ENCODE results near the gene NECAP2.

NECAP2 gene

DNA sequence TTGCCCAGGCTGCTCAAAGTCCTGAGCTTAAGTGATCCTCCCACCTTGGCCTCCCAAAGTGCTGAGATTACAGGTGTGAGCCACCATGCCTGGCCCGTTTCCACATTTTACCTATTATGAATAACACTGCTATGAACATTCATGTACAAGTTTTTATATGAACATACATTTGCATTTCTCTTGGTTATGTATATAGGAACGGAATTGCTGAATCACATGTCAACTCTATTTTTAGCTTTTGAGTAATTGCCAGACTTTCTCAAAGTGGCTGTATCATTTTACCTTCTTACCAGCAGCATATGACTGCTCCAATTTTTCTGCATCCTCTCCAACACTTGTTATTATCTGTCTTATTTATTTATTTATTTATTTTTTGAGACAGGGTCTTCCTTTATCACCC lies 6.0 kb upstream of the NECAP2 start:
- Histone ChIP-seq H3K4me3 (ENCODE audit: severe bottlenecking) (no peak overlapping the region), H3K36me3 (ENCODE audit: low read depth) (no peaks in the 10 kb centered on the region), H3K27me3 (ENCODE audit: insufficient read depth, poor library complexity, severe bottlenecking) (no peaks in the 10 kb centered on the region), H3K4me1 (ENCODE audit: insufficient read depth, poor library complexity, severe bottlenecking) (no peaks in the 10 kb centered on the region), H3K9me3 (ENCODE audit: severe bottlenecking) (no peaks in the 10 kb centered on the region), H3K27ac (ENCODE audit: poor library complexity, severe bottlenecking) (no peak overlapping the region)
- ATAC-seq (ENCODE audit: low read depth): no peak
- TF ChIP-seq, protein P1, sequence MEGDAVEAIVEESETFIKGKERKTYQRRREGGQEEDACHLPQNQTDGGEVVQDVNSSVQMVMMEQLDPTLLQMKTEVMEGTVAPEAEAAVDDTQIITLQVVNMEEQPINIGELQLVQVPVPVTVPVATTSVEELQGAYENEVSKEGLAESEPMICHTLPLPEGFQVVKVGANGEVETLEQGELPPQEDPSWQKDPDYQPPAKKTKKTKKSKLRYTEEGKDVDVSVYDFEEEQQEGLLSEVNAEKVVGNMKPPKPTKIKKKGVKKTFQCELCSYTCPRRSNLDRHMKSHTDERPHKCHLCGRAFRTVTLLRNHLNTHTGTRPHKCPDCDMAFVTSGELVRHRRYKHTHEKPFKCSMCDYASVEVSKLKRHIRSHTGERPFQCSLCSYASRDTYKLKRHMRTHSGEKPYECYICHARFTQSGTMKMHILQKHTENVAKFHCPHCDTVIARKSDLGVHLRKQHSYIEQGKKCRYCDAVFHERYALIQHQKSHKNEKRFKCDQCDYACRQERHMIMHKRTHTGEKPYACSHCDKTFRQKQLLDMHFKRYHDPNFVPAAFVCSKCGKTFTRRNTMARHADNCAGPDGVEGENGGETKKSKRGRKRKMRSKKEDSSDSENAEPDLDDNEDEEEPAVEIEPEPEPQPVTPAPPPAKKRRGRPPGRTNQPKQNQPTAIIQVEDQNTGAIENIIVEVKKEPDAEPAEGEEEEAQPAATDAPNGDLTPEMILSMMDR (IDR thresholded peaks at IDR 0.05; ENCODE audit: poor library complexity, severe bottlenecking): no peak
- DNase-seq (ENCODE audit: low spot score): no peak

DNA sequence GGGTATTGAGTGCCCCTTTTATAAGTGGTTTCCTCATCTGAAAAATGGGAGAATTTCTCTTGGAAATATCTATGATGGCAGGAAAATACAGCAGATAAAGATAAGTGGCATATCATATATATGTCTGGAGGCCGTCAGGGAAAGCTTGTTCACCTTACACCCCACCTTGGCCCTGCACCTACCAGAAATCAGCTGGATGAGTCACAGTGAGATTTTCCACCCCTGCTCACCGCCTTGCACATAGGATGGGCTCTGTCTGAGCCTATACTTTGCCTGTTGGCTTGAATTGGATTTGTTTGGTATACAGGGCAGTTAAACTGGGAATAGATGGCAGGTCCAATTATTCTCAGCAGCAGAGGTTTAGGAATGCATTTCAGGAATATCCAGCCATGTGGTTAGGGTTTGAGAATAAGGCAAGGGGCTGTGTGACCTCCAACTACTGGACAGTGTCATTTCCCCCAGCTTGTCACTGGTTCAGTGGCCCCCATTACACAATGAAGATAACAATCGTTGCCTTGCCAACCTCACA lies 3.5 kb upstream of the NECAP2 start, which contains the start of gene SPATA21:
Gene SPATA21 (minus strand): TSS at position 479 of the 529 bp plus-strand sequence. CDS start 6,053 bp downstream, outside the sequence.
- ATAC-seq (ENCODE audit: low read depth) (no peak), DNase-seq (ENCODE audit: low spot score) (no peak)
- TF ChIP-seq, protein P1 (IDR thresholded peaks at IDR 0.05; ENCODE audit: poor library complexity, severe bottlenecking): no peak
- H3K9me3 ChIP-seq (ENCODE audit: severe bottlenecking): no peaks in the 10 kb centered on the region
- peaks cover under 1% of the 10 kb centered on the region for H3K36me3 ChIP-seq (ENCODE audit: low read depth)
- no peak within 1 kb of the TSS for H3K27ac ChIP-seq (ENCODE audit: poor library complexity, severe bottlenecking)
- H3K4me3 ChIP-seq (ENCODE audit: severe bottlenecking): no peak within 1 kb of the TSS
- no peaks in the 10 kb centered on the region for H3K27me3 ChIP-seq (ENCODE audit: insufficient read depth, poor library complexity, severe bottlenecking)
- H3K4me1 ChIP-seq (ENCODE audit: insufficient read depth, poor library complexity, severe bottlenecking): peaks cover 3% of the 10 kb centered on the region

DNA sequence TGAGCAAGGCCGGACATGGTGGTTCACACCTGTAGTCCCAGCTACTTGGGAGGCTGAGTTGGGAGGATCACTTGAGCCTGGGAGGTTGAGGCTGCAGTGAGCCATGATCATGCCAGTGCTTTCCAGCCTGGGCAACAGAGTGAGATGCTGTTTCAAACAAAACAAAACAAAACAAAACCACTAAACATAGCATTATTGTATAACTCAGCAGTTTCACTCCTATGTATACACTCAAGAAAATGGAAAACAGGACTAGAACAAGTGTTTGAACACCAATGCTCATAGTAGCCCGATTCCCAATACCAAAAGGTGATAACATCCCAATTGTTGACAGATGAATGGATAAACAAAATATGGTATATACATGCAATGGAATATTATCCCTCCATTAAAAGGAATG lies 2.0 kb upstream of the NECAP2 start:
- ATAC-seq (ENCODE audit: low read depth) (no peak), DNase-seq (ENCODE audit: low spot score) (no peak)
- TF ChIP-seq, protein P1 (IDR thresholded peaks at IDR 0.05; ENCODE audit: poor library complexity, severe bottlenecking): no peak
- no peaks in the 10 kb centered on the region for H3K9me3 ChIP-seq (ENCODE audit: severe bottlenecking)
- H3K36me3 ChIP-seq (ENCODE audit: low read depth): peaks cover 16% of the 10 kb centered on the region
- no peaks in the 10 kb centered on the region for H3K27me3 ChIP-seq (ENCODE audit: insufficient read depth, poor library complexity, severe bottlenecking)
- H3K27ac ChIP-seq (ENCODE audit: poor library complexity, severe bottlenecking): no peak overlapping the region
- H3K4me3 ChIP-seq (ENCODE audit: severe bottlenecking): no peak overlapping the region
- H3K4me1 ChIP-seq (ENCODE audit: insufficient read depth, poor library complexity, severe bottlenecking): peaks cover 3% of the 10 kb centered on the region

DNA sequence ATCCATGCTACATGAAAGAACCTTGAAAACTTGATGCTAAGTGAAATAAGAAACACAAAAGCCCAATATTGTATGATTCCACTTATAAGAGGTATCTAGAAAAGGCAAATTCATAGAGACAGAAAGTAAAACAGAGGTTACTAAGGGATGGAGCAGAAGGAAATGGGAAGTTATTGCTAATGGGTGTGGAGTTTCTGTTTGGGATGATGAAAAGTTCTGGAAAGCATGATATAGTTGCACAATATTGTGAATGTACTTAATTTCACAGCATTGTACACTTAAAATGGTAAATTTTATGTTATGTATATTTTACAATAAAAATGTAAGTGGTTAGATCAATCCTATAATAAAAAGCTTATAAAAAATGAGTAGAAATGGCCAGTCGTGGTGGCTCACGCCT lies 1.6 kb upstream of the NECAP2 start:
- TF ChIP-seq, protein P1 (IDR thresholded peaks at IDR 0.05; ENCODE audit: poor library complexity, severe bottlenecking): no peak
- peaks cover 3% of the 10 kb centered on the region for H3K4me1 ChIP-seq (ENCODE audit: insufficient read depth, poor library complexity, severe bottlenecking)
- no peaks in the 10 kb centered on the region for H3K27me3 ChIP-seq (ENCODE audit: insufficient read depth, poor library complexity, severe bottlenecking)
- no peak overlapping the region for H3K27ac ChIP-seq (ENCODE audit: poor library complexity, severe bottlenecking)
- H3K9me3 ChIP-seq (ENCODE audit: severe bottlenecking): no peaks in the 10 kb centered on the region
- H3K4me3 ChIP-seq (ENCODE audit: severe bottlenecking): no peak overlapping the region
- DNase-seq (ENCODE audit: low spot score) (no peak), ATAC-seq (ENCODE audit: low read depth) (no peak)
- peaks cover 20% of the 10 kb centered on the region for H3K36me3 ChIP-seq (ENCODE audit: low read depth)

DNA sequence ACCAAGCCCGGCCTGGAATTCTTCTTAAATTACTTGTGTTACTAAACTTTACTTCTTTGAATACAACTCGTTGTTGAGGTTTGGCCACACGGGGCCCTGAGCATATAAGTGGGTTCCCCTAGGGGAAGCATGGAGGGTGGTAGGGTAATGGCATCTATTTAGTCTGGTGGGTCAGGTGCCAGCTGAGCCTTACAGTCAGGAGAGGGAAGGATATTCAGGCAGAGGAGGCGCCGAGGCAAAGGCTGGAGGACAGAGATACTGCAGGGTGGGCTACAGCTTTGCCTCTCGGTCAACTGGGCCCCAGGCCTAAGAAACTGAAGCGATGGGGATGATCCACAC lies 424 bp upstream of the NECAP2 start:
- peak overlapping the region; percentile 55 for H3K27ac ChIP-seq (ENCODE audit: poor library complexity, severe bottlenecking)
- peak overlapping the region; percentile 79 for H3K4me3 ChIP-seq (ENCODE audit: severe bottlenecking)
- ATAC-seq (ENCODE audit: low read depth): peak; percentile 30
- H3K4me1 ChIP-seq (ENCODE audit: insufficient read depth, poor library complexity, severe bottlenecking): peaks cover 3% of the 10 kb centered on the region
- no peak for DNase-seq (ENCODE audit: low spot score)
- H3K9me3 ChIP-seq (ENCODE audit: severe bottlenecking): no peaks in the 10 kb centered on the region
- TF ChIP-seq, protein P1 (IDR thresholded peaks at IDR 0.05; ENCODE audit: poor library complexity, severe bottlenecking): no peak
- no peaks in the 10 kb centered on the region for H3K27me3 ChIP-seq (ENCODE audit: insufficient read depth, poor library complexity, severe bottlenecking)
- H3K36me3 ChIP-seq (ENCODE audit: low read depth): peaks cover 32% of the 10 kb centered on the region

Measured in RWPE2 (cell line).